AG09309 (cell line): Measurements from ENCODE around the gene NKAIN2.

Experiments used
- DNase-seq: peaks from one replicate; pipeline ENCODE4 v3.0.0-alpha.2; 2010; ENCODE audit warnings: low read depth
- H3K4me3 ChIP-seq: 2 replicates; pipeline ENCODE4 v1.5.1; 2011; ENCODE audit warnings: mild to moderate bottlenecking, low read depth, low read length, moderate library complexity; ENCODE audit not compliant: control insufficient read depth
- TF ChIP-seq, protein P1 (sequence below): IDR thresholded peaks from 2 replicates; pipeline ENCODE4 v1.5.1; 2011; ENCODE audit warnings: mild to moderate bottlenecking, low read depth, low read length, inconsistent platforms; ENCODE audit not compliant: insufficient read depth, control insufficient read depth; ENCODE audit errors: missing control alignments

The NKAIN2 gene

DNA sequence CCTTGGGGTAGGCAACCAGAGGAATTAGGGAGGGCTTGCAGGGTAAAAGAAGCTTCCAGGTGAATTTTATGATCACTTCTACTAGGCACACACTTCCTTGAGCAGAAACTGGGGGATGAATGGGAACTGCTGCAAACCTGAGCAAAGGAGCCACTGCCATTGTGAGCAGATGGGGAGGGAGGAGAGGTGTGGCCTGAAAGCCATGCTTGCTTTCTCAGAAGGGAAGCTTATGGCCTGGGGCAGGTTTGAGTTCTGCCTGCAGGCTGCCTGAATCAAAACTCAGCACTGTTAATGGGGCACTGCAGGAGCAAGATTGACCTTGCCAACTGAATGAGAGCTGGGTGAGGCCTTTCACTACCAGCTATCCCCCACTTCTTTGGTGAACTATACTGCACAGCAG, 328.1 kb downstream of the NKAIN2 start:
- DNase-seq = no peak
- H3K4me3 ChIP-seq = no peak overlapping the region
- TF ChIP-seq, protein P1, sequence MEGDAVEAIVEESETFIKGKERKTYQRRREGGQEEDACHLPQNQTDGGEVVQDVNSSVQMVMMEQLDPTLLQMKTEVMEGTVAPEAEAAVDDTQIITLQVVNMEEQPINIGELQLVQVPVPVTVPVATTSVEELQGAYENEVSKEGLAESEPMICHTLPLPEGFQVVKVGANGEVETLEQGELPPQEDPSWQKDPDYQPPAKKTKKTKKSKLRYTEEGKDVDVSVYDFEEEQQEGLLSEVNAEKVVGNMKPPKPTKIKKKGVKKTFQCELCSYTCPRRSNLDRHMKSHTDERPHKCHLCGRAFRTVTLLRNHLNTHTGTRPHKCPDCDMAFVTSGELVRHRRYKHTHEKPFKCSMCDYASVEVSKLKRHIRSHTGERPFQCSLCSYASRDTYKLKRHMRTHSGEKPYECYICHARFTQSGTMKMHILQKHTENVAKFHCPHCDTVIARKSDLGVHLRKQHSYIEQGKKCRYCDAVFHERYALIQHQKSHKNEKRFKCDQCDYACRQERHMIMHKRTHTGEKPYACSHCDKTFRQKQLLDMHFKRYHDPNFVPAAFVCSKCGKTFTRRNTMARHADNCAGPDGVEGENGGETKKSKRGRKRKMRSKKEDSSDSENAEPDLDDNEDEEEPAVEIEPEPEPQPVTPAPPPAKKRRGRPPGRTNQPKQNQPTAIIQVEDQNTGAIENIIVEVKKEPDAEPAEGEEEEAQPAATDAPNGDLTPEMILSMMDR = no peak

DNA sequence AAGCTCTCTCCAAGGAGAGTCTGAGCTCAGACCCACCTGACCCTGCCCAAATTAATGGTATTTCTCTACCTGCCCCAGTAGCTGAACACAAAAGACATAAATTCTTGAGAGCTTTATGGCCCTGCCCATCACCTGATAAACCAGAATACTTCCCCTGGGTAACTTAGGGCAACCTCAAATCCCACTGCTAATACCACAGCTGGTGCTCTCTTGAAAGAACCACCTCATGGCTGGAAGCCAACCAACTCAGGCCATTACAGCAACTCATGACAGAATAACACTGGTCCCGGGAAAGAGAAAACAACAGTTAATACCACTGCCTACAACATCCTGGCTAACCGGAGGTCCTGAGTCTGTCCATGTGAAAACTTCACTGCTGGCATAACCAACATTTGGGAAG, 328.6 kb downstream of the NKAIN2 start:
- no peak overlapping the region for H3K4me3 ChIP-seq
- TF ChIP-seq, protein P1 = no peak
- no peak for DNase-seq

DNA sequence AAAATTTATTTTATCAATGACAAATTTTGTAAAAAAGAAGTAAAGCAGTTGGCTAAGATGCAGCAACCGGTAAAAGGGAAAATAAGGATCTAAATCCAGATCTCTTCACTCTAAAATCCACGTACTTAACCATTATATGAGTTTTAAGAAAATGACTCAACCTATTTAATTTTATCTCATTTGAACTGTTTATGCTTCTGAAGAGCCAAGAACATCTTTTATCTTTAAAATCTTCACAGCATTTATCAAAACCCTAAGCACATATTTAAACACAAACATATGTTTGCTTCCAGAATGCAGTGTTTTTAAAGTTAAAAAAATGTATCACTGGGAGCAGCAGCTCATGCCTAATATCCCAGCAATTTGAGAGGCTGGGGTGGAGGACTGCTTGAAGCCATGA, 339.2 kb downstream of the NKAIN2 start:
- TF ChIP-seq, protein P1 = no peak
- H3K4me3 ChIP-seq = no peak overlapping the region
- DNase-seq = no peak

DNA sequence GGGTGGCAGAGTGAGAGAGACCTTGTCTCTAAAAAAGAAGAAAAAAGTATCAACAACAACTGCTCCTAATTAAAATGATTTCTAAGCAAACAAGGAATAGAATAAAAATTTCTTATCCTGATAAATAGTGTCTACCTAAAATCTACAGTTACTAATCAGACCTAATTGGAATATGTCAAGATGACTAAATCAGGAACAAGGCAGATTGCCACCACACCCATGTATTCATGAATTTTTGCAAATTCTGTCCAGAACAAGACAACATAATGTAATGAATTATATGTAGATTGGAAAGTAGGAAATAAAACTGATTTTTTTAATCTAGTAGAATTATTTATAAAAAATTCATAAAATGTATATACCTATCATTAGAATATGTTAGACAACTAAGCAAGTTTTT, 339.8 kb downstream of the NKAIN2 start:
- TF ChIP-seq, protein P1 = no peak
- DNase-seq = no peak

DNA sequence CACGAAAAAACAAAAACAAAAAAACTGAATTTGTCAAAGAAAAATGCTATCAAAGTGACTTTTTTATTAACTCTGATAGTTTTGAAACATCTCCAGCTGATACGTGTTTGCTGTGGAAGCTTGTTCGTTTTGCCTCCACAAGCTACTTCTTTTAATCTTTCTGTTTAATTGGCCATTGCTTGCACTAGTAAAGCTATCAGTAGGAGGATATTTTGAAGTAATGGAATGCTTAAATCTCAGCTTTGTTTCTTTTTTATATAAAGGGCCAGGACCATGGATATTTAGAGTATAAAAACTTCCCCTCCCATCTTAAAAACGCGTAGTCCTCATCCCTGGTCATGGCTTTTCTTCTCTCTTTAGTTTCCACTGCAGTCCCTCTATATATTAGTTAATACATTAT, 344.0 kb downstream of the NKAIN2 start:
- no peak overlapping the region for H3K4me3 ChIP-seq
- no peak for DNase-seq
- TF ChIP-seq, protein P1 = no peak

More for the DNA sequence above, 339.8 kb downstream of the NKAIN2 start:
- H3K4me3 ChIP-seq = no peak overlapping the region

DNA sequence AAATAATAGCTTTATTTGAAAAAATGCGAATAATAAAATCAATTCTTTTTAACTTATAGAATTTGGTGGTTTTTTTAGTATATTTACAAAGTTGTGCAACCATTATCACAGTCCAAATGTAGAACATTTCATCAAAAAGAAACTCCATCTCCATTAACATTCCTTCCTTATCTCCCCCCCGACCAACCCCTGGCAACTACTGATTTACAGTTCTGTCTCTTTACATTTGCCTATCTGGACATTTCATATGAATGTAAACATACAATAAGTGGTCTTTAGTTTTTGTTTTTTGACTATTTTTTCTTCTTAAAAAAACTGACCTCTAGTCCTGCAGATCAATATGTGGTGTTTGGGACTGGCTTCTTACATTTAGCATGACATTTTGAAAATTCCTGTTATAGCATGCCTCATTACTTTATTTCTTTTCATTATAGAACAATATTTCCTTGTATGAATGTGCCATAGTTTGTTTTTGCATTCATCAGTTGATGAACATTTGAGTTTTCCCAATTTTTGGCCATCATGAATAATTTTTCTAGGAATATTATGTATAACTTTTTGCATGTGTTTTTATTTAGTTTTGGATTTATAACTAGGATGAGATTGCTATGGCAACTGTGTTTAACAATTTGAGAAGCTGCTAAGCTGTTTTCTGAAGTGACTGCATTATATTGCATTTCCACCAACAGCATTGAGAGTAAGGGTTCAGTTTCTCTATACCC, 344.7 kb downstream of the NKAIN2 start:
- TF ChIP-seq, protein P1 = no peak
- H3K4me3 ChIP-seq = no peak overlapping the region
- no peak for DNase-seq

DNA sequence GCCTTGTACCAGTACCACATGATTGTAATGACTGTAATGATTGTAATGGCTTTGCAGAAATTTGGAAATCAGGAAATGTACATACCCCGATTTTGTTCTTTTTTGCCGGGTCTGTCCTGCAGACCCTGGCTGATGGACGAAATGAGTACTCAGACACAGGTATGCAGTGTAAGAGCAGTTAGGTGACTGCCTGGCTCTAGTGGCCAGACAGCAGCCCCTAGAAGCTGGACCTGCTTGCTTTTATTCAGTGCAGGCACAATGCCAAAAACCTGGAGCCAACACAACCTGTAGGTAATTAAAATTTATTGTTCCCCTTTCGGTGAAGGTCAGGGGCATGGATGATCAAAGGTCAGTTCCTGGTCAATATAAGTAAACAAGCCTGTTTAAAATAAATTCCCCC, 346.0 kb downstream of the NKAIN2 start:
- TF ChIP-seq, protein P1 = no peak
- no peak for DNase-seq

More for the DNA sequence above, 346.0 kb downstream of the NKAIN2 start:
- H3K4me3 ChIP-seq = no peak overlapping the region
